Measurements from ENCODE around the gene GNAI3.

- TF ChIP-seq CTCF (conservative IDR thresholded peaks at IDR 0.05) (no peak), EZH2 (IDR thresholded peaks at IDR 0.05; ENCODE audit: low read depth) (no peak)
Observed at GRCh38 chr1:109528712-109529111, 19.7 kb upstream of the GNAI3 start.

Data from PC-9 (cell line).